ENCODE measurements around the gene PLA2G4A. TPM values are rescaled to one million over a fixed set of nuclear protein-coding genes. Genes with fewer than 3 reads are reported as not detected.

PLA2G4A gene
- total and polyA plus RNA-seq, 2 donors (not counting 1 experiment from before 2014, with no cell fraction given), result 2.8 to 5.8 TPM

GRCh38 chr1:186831168-186831567, 2.4 kb downstream of the PLA2G4A start:
- Histone ChIP-seq H3K9me3 (ENCODE audit: control insufficient read depth, insufficient read depth, low read depth, low read length) (no peaks in the 10 kb centered on the region), H3K36me3 (ENCODE audit: control insufficient read depth, insufficient read depth, low read length) (no peaks in the 10 kb centered on the region), H3K27ac (ENCODE audit: insufficient read depth, low read length) (no peak overlapping the region), H3K27me3 (ENCODE audit: control insufficient read depth, insufficient read depth, low read length) (no peaks in the 10 kb centered on the region), H2AFZ (ENCODE audit: low read length) (no peak overlapping the region), H3K4me1 (ENCODE audit: control insufficient read depth, extremely low read depth, insufficient read depth, low read length) (no peaks in the 10 kb centered on the region), H3K4me2 (ENCODE audit: extremely low read depth, insufficient read depth, low read length) (no peak overlapping the region), H3K9ac (ENCODE audit: insufficient read depth, low read length) (no peak overlapping the region), H3K4me3 (replicated peaks in 1 of 4; ENCODE audit: control extremely low read depth in 1 of 4, insufficient read depth in 1 of 4, low read depth in 3 of 4, low read length in 4 of 4) (no peak overlapping the region), H4K20me1 (ENCODE audit: control insufficient read depth, extremely low read depth, insufficient read depth, low read length) (no peaks in the 10 kb centered on the region), H3K79me2 (ENCODE audit: control insufficient read depth, insufficient read depth, low read length) (no peaks in the 10 kb centered on the region)
- TF ChIP-seq CTCF (conservative IDR thresholded peaks at IDR 0.05 in 1 of 2, IDR thresholded peaks at IDR 0.05 in 1 of 2; ENCODE audit: low read depth in 1 of 2, low read length in 2 of 2) (no peak), EZH2 (IDR thresholded peaks at IDR 0.05; ENCODE audit: low read length, missing control alignments) (no peak)
- DNase-seq (ENCODE audit: low read depth in 2 of 2), result no peak

GRCh38 chr1:186834399-186834958, 5.7 kb downstream of the PLA2G4A start:
- TF ChIP-seq CTCF (conservative IDR thresholded peaks at IDR 0.05 in 1 of 2, IDR thresholded peaks at IDR 0.05 in 1 of 2; ENCODE audit: low read depth in 1 of 2, low read length in 2 of 2), result no peak
- no peak for TF ChIP-seq EZH2 (IDR thresholded peaks at IDR 0.05; ENCODE audit: low read length, missing control alignments)
- no peak for DNase-seq (ENCODE audit: low read depth in 2 of 2)
- Histone ChIP-seq H3K4me1 (ENCODE audit: control insufficient read depth, extremely low read depth, insufficient read depth, low read length) (no peaks in the 10 kb centered on the region), H2AFZ (ENCODE audit: low read length) (no peak overlapping the region), H4K20me1 (ENCODE audit: control insufficient read depth, extremely low read depth, insufficient read depth, low read length) (no peaks in the 10 kb centered on the region), H3K36me3 (ENCODE audit: control insufficient read depth, insufficient read depth, low read length) (no peaks in the 10 kb centered on the region), H3K4me2 (ENCODE audit: extremely low read depth, insufficient read depth, low read length) (no peak overlapping the region), H3K4me3 (replicated peaks in 1 of 4; ENCODE audit: control extremely low read depth in 1 of 4, insufficient read depth in 1 of 4, low read depth in 3 of 4, low read length in 4 of 4) (no peak overlapping the region), H3K27ac (ENCODE audit: insufficient read depth, low read length) (no peak overlapping the region), H3K9ac (ENCODE audit: insufficient read depth, low read length) (no peak overlapping the region), H3K27me3 (ENCODE audit: control insufficient read depth, insufficient read depth, low read length) (no peaks in the 10 kb centered on the region), H3K79me2 (ENCODE audit: control insufficient read depth, insufficient read depth, low read length) (no peaks in the 10 kb centered on the region), H3K9me3 (ENCODE audit: control insufficient read depth, insufficient read depth, low read depth, low read length) (no peaks in the 10 kb centered on the region)

GRCh38 chr1:186835448-186835847, 6.7 kb downstream of the PLA2G4A start:
- no peaks in the 10 kb centered on the region for H3K36me3 ChIP-seq (ENCODE audit: control insufficient read depth, insufficient read depth, low read length)
- H4K20me1 ChIP-seq (ENCODE audit: control insufficient read depth, extremely low read depth, insufficient read depth, low read length), result no peaks in the 10 kb centered on the region
- H3K4me3 ChIP-seq (replicated peaks in 1 of 4; ENCODE audit: control extremely low read depth in 1 of 4, insufficient read depth in 1 of 4, low read depth in 3 of 4, low read length in 4 of 4), result no peak overlapping the region
- no peaks in the 10 kb centered on the region for H3K4me1 ChIP-seq (ENCODE audit: control insufficient read depth, extremely low read depth, insufficient read depth, low read length)
- DNase-seq (ENCODE audit: low read depth in 2 of 2), result no peak
- H3K79me2 ChIP-seq (ENCODE audit: control insufficient read depth, insufficient read depth, low read length), result no peaks in the 10 kb centered on the region
- no peak overlapping the region for H2AFZ ChIP-seq (ENCODE audit: low read length)
- no peak overlapping the region for H3K4me2 ChIP-seq (ENCODE audit: extremely low read depth, insufficient read depth, low read length)
- TF ChIP-seq CTCF (conservative IDR thresholded peaks at IDR 0.05 in 1 of 2, IDR thresholded peaks at IDR 0.05 in 1 of 2; ENCODE audit: low read depth in 1 of 2, low read length in 2 of 2) (no peak), EZH2 (IDR thresholded peaks at IDR 0.05; ENCODE audit: low read length, missing control alignments) (no peak)
- H3K27me3 ChIP-seq (ENCODE audit: control insufficient read depth, insufficient read depth, low read length), result no peaks in the 10 kb centered on the region
- H3K27ac ChIP-seq (ENCODE audit: insufficient read depth, low read length), result no peak overlapping the region
- H3K9ac ChIP-seq (ENCODE audit: insufficient read depth, low read length), result no peak overlapping the region
- H3K9me3 ChIP-seq (ENCODE audit: control insufficient read depth, insufficient read depth, low read depth, low read length), result no peaks in the 10 kb centered on the region

Data from fibroblast of lung (primary cell).